HL-60 (cell line): Measurements from ENCODE around the gene SGSH.

Experiments
- GABPA ChIP-seq: IDR thresholded peaks from 2 replicates; pipeline ENCODE4 v1.6.1; 2012; ENCODE audit warnings: low read depth
- POLR2AphosphoS5 ChIP-seq: IDR thresholded peaks from 2 replicates; pipeline ENCODE4 v1.6.1; 2012; ENCODE audit warnings: low read depth
- SPI1 ChIP-seq: IDR thresholded peaks from 2 replicates; pipeline ENCODE4 v1.6.1; 2012; ENCODE audit warnings: low read depth, mild to moderate bottlenecking, borderline replicate concordance
- TF ChIP-seq, protein P1 (sequence below): IDR thresholded peaks from one replicate; pipeline ENCODE4 v1.5.1; 2011; ENCODE audit warnings: low read length, control low read depth, inconsistent platforms; ENCODE audit not compliant: insufficient read depth
- TF ChIP-seq, protein P2 (sequence below): IDR thresholded peaks from 2 replicates; pipeline ENCODE4 v1.6.1; 2012; ENCODE audit warnings: low read depth; ENCODE audit not compliant: insufficient replicate concordance

DNA sequence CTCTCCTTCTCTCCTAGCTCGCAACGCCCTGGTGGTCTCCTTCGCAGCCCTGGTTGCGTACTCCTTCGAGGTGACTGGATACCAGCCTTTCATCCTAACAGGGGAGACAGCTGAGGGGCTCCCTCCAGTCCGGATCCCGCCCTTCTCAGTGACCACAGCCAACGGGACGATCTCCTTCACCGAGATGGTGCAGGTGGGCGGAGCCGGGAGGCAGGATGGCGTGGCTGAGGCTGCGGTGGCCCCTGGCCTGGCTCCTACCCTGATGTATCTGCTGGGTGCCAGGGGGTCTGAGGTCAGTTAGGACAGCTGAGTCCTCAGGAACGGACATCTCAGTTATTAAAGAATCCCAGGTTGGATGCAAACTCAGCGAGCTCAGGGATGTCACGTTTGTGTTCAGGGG lies 16.8 kb upstream of the SGSH start:
- TF ChIP-seq, protein P1, sequence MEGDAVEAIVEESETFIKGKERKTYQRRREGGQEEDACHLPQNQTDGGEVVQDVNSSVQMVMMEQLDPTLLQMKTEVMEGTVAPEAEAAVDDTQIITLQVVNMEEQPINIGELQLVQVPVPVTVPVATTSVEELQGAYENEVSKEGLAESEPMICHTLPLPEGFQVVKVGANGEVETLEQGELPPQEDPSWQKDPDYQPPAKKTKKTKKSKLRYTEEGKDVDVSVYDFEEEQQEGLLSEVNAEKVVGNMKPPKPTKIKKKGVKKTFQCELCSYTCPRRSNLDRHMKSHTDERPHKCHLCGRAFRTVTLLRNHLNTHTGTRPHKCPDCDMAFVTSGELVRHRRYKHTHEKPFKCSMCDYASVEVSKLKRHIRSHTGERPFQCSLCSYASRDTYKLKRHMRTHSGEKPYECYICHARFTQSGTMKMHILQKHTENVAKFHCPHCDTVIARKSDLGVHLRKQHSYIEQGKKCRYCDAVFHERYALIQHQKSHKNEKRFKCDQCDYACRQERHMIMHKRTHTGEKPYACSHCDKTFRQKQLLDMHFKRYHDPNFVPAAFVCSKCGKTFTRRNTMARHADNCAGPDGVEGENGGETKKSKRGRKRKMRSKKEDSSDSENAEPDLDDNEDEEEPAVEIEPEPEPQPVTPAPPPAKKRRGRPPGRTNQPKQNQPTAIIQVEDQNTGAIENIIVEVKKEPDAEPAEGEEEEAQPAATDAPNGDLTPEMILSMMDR = no peak
- TF ChIP-seq, protein P2, sequence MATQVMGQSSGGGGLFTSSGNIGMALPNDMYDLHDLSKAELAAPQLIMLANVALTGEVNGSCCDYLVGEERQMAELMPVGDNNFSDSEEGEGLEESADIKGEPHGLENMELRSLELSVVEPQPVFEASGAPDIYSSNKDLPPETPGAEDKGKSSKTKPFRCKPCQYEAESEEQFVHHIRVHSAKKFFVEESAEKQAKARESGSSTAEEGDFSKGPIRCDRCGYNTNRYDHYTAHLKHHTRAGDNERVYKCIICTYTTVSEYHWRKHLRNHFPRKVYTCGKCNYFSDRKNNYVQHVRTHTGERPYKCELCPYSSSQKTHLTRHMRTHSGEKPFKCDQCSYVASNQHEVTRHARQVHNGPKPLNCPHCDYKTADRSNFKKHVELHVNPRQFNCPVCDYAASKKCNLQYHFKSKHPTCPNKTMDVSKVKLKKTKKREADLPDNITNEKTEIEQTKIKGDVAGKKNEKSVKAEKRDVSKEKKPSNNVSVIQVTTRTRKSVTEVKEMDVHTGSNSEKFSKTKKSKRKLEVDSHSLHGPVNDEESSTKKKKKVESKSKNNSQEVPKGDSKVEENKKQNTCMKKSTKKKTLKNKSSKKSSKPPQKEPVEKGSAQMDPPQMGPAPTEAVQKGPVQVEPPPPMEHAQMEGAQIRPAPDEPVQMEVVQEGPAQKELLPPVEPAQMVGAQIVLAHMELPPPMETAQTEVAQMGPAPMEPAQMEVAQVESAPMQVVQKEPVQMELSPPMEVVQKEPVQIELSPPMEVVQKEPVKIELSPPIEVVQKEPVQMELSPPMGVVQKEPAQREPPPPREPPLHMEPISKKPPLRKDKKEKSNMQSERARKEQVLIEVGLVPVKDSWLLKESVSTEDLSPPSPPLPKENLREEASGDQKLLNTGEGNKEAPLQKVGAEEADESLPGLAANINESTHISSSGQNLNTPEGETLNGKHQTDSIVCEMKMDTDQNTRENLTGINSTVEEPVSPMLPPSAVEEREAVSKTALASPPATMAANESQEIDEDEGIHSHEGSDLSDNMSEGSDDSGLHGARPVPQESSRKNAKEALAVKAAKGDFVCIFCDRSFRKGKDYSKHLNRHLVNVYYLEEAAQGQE = no peak
- no peak for TF ChIP-seq SPI1
- TF ChIP-seq GABPA = no peak
- no peak for TF ChIP-seq POLR2AphosphoS5
